Ishikawa (cell line): Measurements from ENCODE around the gene EPB41L4B.

Experiments used
- CEBPB ChIP-seq: IDR thresholded peaks from 2 replicates; pipeline ENCODE4 v1.6.1; 2012
- CREB1 ChIP-seq: IDR thresholded peaks from 2 replicates; pipeline ENCODE4 v1.6.1; 2012; ENCODE audit warnings: low read depth
- EGR1 ChIP-seq: IDR thresholded peaks from 2 replicates; pipeline ENCODE4 v1.6.1; 2012
- EP300 ChIP-seq: IDR thresholded peaks from 2 replicates; pipeline ENCODE4 v1.6.1; 2012; ENCODE audit warnings: borderline replicate concordance
- FOXM1 ChIP-seq: IDR thresholded peaks from 2 replicates; pipeline ENCODE4 v1.6.1; 2012; ENCODE audit warnings: low read depth, borderline replicate concordance
- RAD21 ChIP-seq: IDR thresholded peaks from 2 replicates; pipeline ENCODE4 v1.6.1; 2012; ENCODE audit warnings: low read depth
- TAF1 ChIP-seq: IDR thresholded peaks from 2 replicates; pipeline ENCODE4 v1.6.1; 2012; ENCODE audit warnings: low read depth, mild to moderate bottlenecking
- TCF12 ChIP-seq: IDR thresholded peaks from 2 replicates; pipeline ENCODE4 v1.6.1; 2012; ENCODE audit warnings: low read depth
- YY1 ChIP-seq: IDR thresholded peaks from 2 replicates; pipeline ENCODE4 v1.6.1; 2012; ENCODE audit warnings: low read depth
- TF ChIP-seq, protein P1 (sequence below): IDR thresholded peaks from 2 replicates; pipeline ENCODE4 v1.6.1; 2012

DNA sequence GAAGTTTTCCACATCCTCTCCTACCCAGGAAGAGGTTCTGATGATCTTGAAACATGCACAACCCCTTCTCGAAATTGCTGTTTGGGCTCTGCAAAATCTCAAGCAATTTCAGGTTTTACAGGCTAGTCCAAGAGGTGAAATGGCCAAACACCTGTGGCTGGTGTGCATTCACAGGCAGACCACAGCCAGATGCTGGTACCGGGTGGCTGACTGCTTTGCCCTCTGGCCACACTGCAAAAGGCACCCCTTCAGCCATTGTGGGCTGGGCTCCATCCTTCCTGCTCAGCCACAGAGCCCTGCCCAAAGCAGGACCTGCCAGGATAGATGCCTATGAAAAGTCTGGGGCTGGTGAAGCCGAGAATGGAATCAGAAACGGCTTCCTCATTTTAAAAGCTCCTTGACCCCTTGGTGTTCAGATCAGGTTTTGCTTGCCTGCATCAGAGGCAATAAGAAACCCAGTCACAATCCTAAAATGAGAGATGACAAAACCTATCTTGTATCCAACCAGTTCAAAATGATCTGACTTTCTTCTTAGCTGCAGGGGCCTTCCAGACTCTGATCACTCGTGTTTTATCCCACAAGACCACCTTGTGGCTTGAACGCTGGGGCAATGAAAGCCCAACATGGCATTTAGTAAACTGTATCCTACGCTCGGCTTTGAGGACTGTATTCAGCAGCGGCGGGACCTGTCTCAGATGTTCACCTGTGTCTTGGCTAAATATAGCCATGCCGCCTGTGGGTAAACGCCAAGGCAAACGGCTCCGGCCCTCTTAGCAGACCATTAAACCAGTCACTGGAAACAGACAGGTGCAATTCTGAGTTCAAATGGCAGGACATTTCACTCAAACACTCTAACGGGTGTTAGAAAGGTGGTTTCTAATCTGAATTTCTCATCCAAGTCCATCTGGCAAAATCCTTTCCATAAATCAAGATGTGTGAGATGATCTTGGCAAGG, 49.6 kb downstream of the EPB41L4B start:
- TF ChIP-seq YY1, result no peak
- TF ChIP-seq RAD21, result no peak
- TF ChIP-seq, protein P1, sequence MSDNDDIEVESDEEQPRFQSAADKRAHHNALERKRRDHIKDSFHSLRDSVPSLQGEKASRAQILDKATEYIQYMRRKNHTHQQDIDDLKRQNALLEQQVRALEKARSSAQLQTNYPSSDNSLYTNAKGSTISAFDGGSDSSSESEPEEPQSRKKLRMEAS, result no peak
- no peak for TF ChIP-seq TCF12
- no peak for TF ChIP-seq EGR1
- no peak for TF ChIP-seq EP300
- no peak for TF ChIP-seq FOXM1
- no peak for TF ChIP-seq TAF1
- no peak for TF ChIP-seq CEBPB
- no peak for TF ChIP-seq CREB1
